Measurements from ENCODE around the gene CNRIP1.
A peak's percentile ranks its signal among the peaks of the same experiment; 100 is the strongest.

CNRIP1 gene

GRCh38 chr2:68292108-68292710 is 27.5 kb downstream of the CNRIP1 start:
- no peak for DNase-seq (ENCODE audit: low read depth)

GRCh38 chr2:68291314-68291713 is 28.4 kb downstream of the CNRIP1 start:
- DNase-seq (ENCODE audit: low read depth): no peak

GRCh38 chr2:68290901-68291300 is 28.8 kb downstream of the CNRIP1 start:
- no peak for DNase-seq (ENCODE audit: low read depth)

DNA sequence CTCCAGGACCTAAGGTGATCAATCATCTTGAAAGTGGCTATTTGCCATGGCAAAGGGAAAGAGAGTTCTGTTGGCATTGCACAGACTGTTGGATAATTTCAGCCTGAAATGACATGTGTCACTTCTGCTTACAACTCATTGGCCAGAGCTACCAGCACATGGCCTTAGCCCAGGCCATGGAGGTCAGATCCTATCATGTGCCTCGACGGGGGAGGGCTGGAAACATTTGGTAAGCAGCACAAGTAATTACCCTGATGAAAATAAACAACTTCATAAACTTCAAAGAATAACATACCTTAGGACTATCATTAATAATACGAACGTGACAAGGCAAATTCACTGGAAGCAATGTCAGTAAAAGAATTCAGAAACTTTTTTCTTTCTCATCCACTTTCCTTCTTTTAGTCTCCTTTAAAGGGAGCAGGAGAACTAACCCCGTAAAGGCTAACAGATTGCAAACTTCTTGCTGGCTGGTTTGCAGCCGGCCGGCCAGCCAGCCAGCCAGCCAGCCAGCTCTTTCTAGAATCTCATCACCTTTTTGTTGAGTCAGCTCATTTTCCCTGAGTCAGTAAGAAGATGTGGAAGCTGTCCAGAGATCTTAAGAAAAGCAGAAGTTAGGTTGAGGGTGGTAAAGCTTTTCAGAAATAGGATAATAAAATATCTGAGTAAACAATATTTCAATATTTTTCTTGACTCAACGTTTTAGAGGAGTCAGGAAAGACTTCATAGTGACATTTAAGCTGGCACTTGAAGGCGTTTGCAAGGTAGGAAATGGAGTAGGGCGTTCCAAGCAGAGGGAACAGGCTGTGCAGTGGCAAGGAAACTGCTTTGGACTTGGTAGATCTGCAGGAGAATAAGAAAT is 31.9 kb downstream of the CNRIP1 start:
- DNase-seq (ENCODE audit: low read depth): no peak

GRCh38 chr2:68284896-68285295 is 34.9 kb downstream of the CNRIP1 start:
- no peak for DNase-seq (ENCODE audit: low read depth)

DNA sequence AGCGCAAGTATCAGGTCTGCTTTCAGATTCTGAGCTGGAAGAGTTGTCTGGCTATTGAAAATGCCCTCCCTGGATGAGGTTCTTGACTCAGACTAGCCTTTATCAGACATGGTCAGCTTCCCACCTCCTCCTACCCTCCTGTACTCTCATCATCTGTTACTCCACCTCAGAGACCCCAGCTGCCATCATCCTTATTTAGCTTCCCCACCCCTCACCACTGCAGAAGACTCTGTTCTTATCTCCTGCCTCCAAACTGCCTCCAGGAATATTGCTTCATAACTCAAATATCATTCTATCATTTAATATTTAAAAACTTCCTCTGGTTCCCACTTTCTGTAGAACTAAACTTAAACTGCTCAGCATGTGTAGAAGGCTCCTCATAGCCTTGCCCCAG is 36.3 kb downstream of the CNRIP1 start:
- DNase-seq (ENCODE audit: low read depth): no peak

- no peak for DNase-seq (ENCODE audit: low read depth)
Measured at GRCh38 chr2:68282811-68283418, 36.8 kb downstream of the CNRIP1 start.

- no peak for DNase-seq (ENCODE audit: low read depth)
Measured at GRCh38 chr2:68280796-68281195, 39.0 kb downstream of the CNRIP1 start.

- DNase-seq (ENCODE audit: low read depth): no peak
Measured at GRCh38 chr2:68280348-68280747, 39.4 kb downstream of the CNRIP1 start.

- DNase-seq (ENCODE audit: low read depth): no peak
Measured at GRCh38 chr2:68279691-68280090, 40.1 kb downstream of the CNRIP1 start.

- no peak for DNase-seq (ENCODE audit: low read depth)
Measured at GRCh38 chr2:68278169-68278568, 41.6 kb downstream of the CNRIP1 start.

DNA sequence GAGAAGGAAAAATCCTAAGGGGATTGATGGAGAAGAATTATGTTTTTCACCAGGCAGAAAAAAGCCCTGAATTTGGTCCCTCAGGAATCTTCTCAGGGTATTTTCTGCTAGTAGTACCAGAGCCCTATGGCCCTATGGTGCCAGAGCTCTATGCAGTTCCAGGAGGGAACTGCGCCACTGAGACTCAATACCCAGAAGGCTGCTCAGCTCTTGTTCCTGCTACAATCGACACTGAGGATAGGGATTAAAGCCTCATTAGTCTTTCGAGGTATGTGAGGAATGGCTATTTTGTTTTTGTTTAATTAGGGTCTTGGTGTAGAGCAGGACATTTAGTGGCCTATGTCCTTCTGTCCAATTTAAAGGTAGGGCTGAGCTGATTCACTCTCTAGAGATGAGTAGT is 45.7 kb downstream of the CNRIP1 start:
- no peak for DNase-seq (ENCODE audit: low read depth)

DNA sequence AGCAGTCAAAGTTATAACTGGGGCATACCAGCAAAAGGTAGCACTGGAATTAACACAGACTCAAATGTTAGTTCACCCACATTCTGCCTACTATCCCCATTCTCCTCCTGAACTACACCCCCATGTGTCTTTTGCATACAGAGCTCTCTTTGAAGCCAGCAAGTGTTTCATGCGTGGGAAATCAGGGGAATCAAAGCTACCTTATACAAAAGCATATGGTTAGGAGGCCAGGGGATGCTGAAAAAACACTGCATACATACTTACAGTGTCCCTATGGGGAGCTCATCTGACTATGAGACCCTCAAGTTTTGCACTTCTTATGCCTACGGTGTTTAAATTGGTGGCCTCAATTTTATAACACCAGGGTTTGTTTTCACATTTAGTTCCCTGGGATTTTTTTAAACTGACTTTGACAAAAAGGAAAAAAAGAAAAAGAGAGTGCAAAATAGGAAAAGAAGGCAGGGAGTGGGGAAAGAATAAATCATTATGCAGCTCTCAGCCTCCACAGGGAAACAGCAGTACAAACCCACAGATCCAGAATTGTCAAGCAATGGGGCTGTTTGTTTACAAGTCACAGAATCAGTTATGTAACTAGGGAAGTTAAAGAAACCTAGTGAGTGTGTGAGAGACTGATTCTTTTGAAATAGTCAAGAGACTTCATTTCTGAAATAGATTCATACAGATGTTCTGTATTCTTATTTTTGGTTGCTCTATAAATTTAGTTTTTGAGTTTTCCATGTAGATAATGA is 47.3 kb downstream of the CNRIP1 start:
- DNase-seq (ENCODE audit: low read depth): no peak

GRCh38 chr2:68266655-68267054 is 53.1 kb downstream of the CNRIP1 start:
- no peak for DNase-seq (ENCODE audit: low read depth)

- DNase-seq (ENCODE audit: low read depth): no peak
Measured at GRCh38 chr2:68263632-68264031, 56.1 kb downstream of the CNRIP1 start.

GRCh38 chr2:68258851-68259250 is 60.9 kb downstream of the CNRIP1 start:
- DNase-seq (ENCODE audit: low read depth): no peak

DNA sequence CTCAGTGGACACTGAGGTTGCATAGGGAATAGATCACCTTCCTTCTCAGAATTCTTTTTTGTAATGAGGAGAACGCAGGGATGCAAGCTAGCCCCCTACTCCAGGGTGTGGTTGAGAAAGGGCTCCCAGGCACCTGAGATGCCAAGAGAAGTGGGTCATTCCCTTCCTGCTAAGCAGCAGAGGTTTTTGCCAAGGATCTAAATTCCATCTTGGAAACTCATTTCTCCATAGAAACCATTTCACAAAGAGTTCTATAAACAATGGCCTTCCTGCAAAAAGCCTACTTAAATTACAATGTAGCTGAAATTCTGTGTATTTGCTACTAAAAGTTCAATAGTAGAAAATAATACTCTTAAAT is 63.7 kb downstream of the CNRIP1 start:
- DNase-seq (ENCODE audit: low read depth): no peak

GRCh38 chr2:68253219-68254068 is 66.3 kb downstream of the CNRIP1 start:
- DNase-seq (ENCODE audit: low read depth): no peak

GRCh38 chr2:68252400-68253218 is 67.1 kb downstream of the CNRIP1 start, which contains the start of gene PPP3R1:
PPP3R1 (minus strand) TSS chr2:68252532; CDS start chr2:68252127, 405 bp downstream.
- DNase-seq (ENCODE audit: low read depth): peak; percentile 84

DNA sequence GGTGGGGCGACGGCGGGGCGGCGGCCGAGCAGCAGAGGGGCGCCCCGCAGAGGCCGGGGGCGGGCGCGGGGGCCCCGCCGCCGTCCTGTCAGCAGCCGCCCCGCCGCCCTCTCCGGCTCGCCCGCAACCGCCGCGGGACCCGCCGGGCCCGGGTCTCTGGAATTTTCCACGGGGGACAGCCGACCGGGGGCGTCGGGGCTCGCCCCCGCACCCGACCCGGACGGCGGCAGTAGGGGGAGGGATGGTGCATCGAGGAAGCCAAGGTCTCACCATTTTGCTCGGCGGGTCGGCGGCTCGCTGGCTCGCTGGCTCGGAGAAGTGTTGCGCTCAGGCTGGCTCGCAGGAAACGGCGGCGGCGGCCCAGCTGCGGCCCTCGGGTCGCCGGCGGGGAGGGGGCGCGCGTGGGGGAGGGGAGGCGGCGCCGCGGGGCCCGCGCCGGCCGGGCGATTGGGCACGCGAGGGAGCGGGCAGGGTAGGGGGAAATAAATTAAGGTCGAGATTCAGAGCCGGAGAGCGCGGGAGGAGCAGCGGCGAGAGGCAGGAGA is 67.8 kb downstream of the CNRIP1 start:
- DNase-seq (ENCODE audit: low read depth): no peak
